IPS-15b (cell line): ENCODE data around the gene MYMX.

Source experiments
- H3K27me3 ChIP-seq: one replicate; pipeline ENCODE4 v1.6.1; 2013; ENCODE audit warnings: low read length; ENCODE audit not compliant: control insufficient read depth, insufficient read depth
- H3K36me3 ChIP-seq: one replicate; pipeline ENCODE4 v1.6.1; 2013; ENCODE audit warnings: low read length; ENCODE audit not compliant: control insufficient read depth, insufficient read depth
- H3K4me1 ChIP-seq: one replicate; pipeline ENCODE4 v1.6.1; 2013; ENCODE audit warnings: mild to moderate bottlenecking, low read length; ENCODE audit not compliant: control insufficient read depth, insufficient read depth
- H3K4me3 ChIP-seq: one replicate; pipeline ENCODE4 v1.5.1; 2013; ENCODE audit warnings: low read depth, low read length
- H3K9ac ChIP-seq: one replicate; pipeline ENCODE4 v1.6.1; 2013; ENCODE audit warnings: low read depth, mild to moderate bottlenecking, low read length
- H3K9me3 ChIP-seq: one replicate; pipeline ENCODE4 v1.6.1; 2013; ENCODE audit warnings: mild to moderate bottlenecking, low read length; ENCODE audit not compliant: control insufficient read depth, insufficient read depth

MYMX gene

GRCh38 chr6:44267252-44267651 is 50.5 kb downstream of the MYMX start:
- Histone ChIP-seq H3K9me3 (no peaks in the 10 kb centered on the region), H3K4me3 (no peak overlapping the region), H3K36me3 (peaks cover 1% of the 10 kb centered on the region), H3K27me3 (peaks cover 22% of the 10 kb centered on the region), H3K4me1 (peaks cover 34% of the 10 kb centered on the region), H3K9ac (no peak overlapping the region)
